Activated naive CD4-positive, alpha-beta T cell treated with anti-CD3 and anti-CD28 coated beads, Interleukin-2, amount 10 ng/mL, durations not matched to agents 7 days and 5 days (primary cell): ENCODE results near the gene PATZ1.
"Not testable (repeated sequence)": the region's sequence is repeated elsewhere in the genome, so short reads cannot be mapped to it uniquely, and the experiment has no call there.

Source experiments
- CTCF ChIA-PET: fragments of 350-600 bp; sonication (Branson Sonifier 250); formaldehyde crosslinking; loops from one replicate; lab custom pipeline; 2021; ENCODE audit warnings: antibody characterized with exemption; lab: Charles Lee
- DNase-seq: peaks from one replicate; pipeline ENCODE4 v3.0.0-alpha.2; 2020
- H3K27ac Mint-ChIP-seq: one replicate; pipeline ENCODE4 v1.8.0; 2021; ENCODE audit warnings: mild to moderate bottlenecking, moderate library complexity, mixed read lengths
- H3K27me3 Mint-ChIP-seq: one replicate; pipeline ENCODE4 v1.8.0; 2021; ENCODE audit warnings: mild to moderate bottlenecking, mixed read lengths
- H3K36me3 Mint-ChIP-seq: one replicate; pipeline ENCODE4 v1.8.0; 2021; ENCODE audit warnings: mixed read lengths
- H3K4me1 Mint-ChIP-seq: one replicate; pipeline ENCODE4 v1.8.0; 2021; ENCODE audit warnings: mixed read lengths
- H3K4me3 Mint-ChIP-seq: one replicate; pipeline ENCODE4 v1.8.0; 2021; ENCODE audit warnings: mild to moderate bottlenecking, moderate library complexity, mixed read lengths
- H3K9me3 Mint-ChIP-seq: one replicate; pipeline ENCODE4 v1.8.0; 2021; ENCODE audit warnings: mixed read lengths

PATZ1 gene

DNA sequence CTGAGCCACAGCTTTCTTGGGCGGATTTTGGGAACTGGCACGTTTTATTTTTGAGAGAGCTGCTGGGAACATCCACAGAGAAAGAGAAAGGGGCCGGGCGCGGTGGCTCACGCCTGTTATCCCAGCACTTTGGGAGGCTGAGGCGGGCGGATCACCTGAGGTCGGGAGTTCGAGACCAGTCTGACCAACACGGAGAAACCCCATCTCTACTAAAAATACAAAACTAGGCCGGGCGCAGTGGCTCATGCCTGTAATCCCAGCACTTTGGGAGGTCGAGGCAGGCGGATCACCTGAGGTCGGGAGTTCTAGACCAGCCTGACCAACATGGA lies 1.8 kb upstream of the PATZ1 start:
- Mint-ChIP-seq H3K4me3 (peak overlapping the region; percentile 84), H3K36me3 (peaks cover 25% of the 10 kb centered on the region), H3K27me3 (peaks cover 21% of the 10 kb centered on the region), H3K4me1 (peaks cover 28% of the 10 kb centered on the region), H3K27ac (peak overlapping the region; percentile 91)
- H3K9me3 Mint-ChIP-seq, DNase-seq, CTCF ChIA-PET: not testable (repeated sequence)

DNA sequence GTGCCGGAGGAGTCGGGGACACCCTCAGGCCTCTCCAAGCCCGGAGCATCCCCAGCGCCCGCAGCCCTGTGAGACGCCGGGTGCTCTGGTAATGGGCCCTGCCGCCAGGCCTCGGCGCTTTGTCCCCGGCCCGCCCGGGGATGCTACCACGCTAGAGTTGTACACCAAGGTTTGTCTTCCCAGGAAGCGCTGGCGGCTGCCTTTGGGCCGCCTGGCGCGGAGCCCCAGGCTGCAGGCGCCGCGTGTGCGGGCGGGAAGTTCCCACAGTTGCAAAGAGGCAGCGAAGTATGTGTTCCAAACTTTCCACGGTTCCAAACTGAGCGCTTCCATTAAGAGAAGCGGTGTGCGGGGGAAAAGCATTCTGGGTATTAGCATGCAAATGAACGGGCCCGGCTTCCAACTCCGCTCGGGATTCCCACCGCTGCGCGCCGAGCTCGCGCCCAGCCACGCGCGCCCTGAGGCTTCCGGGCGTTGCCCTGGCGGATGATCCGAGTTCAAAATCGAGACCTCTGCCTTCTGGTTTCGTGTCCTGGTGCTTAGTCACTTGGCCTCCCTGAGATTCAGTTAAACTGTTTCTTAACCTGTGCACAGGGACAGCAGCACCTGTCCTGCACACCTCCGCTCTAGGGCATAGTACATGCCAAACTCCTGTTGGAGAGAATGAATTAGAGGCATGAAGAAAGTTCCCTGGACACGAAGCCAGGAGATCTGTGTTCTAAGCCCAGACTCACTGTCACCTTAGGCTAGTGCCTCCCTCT lies 1.3 kb upstream of the PATZ1 start:
- Mint-ChIP-seq H3K4me1 (peaks cover 34% of the 10 kb centered on the region), H3K27me3 (peaks cover 15% of the 10 kb centered on the region)
- CTCF ChIA-PET = interaction anchor here (0.8 kb wide), 1 partner anchor 144 kb away, joined by 3 read pairs; no protein-coding TSS in a partner anchor

DNA sequence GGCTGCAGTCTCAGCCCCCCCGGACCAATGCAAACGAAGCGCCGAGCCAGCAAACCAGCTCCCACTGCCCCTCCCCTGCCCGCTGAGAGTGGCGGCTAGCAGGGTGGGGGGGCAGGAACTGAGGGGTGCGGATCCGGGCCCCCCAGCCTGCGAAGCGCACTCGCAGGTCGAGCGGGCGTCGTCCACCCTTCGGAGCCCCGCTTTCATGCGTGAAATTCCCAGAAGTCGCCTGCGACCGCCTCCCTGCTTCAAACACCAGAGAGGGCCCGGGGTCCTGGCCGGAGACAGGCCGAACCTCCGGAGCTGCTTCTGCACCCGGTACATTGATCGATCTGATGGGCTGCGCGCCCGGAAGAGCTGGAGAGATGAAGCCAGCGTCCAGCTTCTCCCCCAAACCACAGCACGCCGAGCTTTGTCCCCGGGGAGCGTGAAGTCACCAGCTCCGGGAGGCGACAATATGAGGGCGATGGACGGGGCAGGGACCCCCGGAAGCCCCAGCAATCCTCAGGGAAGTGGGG lies 646 bp upstream of the PATZ1 start:
- Mint-ChIP-seq H3K4me3 (peak overlapping the region; percentile 84), H3K27me3 (peaks cover 11% of the 10 kb centered on the region), H3K9me3 (no peaks in the 10 kb centered on the region), H3K27ac (peak overlapping the region; percentile 91), H3K4me1 (peaks cover 40% of the 10 kb centered on the region), H3K36me3 (peaks cover 37% of the 10 kb centered on the region)
- DNase-seq = no peak
- CTCF ChIA-PET = interaction anchor here (0.8 kb wide), 1 partner anchor 145 kb away, joined by 3 read pairs; no protein-coding TSS in a partner anchor

More for the DNA sequence above, 1.3 kb upstream of the PATZ1 start:
- no peaks in the 10 kb centered on the region for H3K9me3 Mint-ChIP-seq
- peaks cover 31% of the 10 kb centered on the region for H3K36me3 Mint-ChIP-seq
- peak overlapping the region; percentile 91 for H3K27ac Mint-ChIP-seq
- DNase-seq = peak; percentile 74
- peak overlapping the region; percentile 84 for H3K4me3 Mint-ChIP-seq

DNA sequence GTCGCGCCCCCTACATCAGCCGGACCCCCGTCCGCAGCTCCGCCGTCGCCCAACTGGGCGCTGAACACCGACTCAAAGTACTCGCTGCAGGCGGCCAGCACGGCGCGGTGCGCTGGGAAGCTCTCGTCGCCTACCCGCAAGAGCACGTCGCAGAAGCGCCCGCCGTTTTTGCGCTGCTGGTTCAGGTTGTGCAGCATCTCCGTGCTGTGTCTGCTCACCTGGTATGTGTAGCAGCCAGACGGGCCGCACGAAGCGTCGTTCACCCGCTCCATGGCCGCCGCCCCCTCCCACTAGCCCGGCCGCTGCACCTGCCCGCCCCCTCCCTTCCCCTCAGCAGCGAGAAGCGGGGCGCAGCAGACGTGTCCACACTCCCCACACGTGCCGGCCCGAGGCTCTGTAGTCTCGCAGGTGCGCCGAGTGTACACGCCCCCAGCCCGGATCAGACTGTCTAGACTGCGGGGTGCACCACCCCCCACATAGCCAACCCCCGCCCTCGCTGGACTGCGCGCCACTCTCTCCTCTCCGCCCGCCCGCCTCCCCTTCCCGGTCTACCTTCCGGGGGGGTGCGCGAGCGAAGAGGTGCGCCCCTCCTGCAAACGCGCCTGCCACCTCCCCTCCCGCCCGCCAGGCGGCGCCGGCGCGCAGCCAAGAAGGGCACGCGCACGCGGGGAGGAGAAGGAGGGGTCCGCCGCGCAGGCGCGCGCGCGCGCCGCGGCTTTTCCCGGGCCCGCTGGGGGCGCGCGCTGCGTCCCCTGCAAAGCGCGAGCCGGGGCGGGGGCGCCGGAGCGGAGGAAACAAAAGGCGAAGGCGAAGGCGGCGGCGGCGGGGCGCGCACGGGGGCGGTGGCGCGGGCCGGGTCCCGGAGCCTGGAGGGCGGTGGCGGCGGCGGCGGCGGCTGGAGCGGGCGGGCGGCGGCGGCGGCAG lies 553 bp downstream of the PATZ1 start:
- peak; percentile 88 for DNase-seq
- CTCF ChIA-PET = interaction anchor here (0.8 to 1.3 kb wide), 5 partner anchors 11 to 61 kb away, joined by 3 to 8 read pairs (median 3); partner anchors contain the start of gene PIK3IP1
- peaks cover 46% of the 10 kb centered on the region for H3K36me3 Mint-ChIP-seq
- H3K4me1 Mint-ChIP-seq = peaks cover 51% of the 10 kb centered on the region
- no peaks in the 10 kb centered on the region for H3K9me3 Mint-ChIP-seq
- H3K4me3 Mint-ChIP-seq = peak overlapping the region; percentile 84
- H3K27me3 Mint-ChIP-seq = peaks cover 10% of the 10 kb centered on the region
- peak overlapping the region; percentile 91 for H3K27ac Mint-ChIP-seq

DNA sequence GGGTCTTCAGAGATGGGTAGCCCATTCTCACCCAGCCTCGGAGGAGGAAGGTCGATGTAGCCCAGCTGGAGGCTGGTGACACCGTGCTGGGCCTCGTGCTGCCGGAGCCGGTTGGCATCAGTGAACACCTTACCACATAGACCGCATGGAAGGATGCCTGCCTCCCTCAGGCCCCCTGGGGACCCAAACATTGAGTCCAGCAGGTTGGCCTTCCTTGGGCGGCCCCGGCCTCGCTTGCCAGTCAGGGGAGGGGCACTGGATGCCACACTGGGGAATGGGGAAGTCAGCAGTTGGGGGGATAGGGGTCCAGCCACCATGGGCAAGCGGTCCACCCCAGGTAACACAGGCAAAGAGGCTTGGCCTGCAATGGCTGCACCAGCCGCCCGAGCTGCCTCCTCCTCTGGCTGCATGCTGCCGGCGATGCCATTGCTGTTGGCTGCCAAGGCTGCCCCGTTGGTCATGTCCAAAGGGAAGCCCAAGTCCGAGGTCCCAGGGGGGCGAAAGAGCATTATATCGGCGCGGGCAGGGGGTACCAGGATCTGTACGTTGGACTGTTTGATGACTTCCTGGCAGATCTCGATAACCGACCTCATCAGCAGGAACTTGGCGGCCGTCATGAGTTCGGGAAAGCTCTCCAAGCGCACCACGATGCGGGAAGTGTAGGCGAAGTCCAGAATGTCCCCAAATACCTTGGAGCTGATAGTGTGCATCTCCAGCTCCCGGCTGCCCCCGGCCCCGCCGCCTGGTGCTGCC lies 1.4 kb downstream of the PATZ1 start:
- peak overlapping the region; percentile 84 for H3K4me3 Mint-ChIP-seq
- peaks cover 59% of the 10 kb centered on the region for H3K4me1 Mint-ChIP-seq
- peak overlapping the region; percentile 91 for H3K27ac Mint-ChIP-seq
- H3K36me3 Mint-ChIP-seq = peaks cover 52% of the 10 kb centered on the region
- no peaks in the 10 kb centered on the region for H3K9me3 Mint-ChIP-seq
- DNase-seq = peak; percentile 44
- CTCF ChIA-PET = interaction anchor here (0.8 to 1.3 kb wide), 5 partner anchors 10 to 60 kb away, joined by 3 to 8 read pairs (median 3); partner anchors contain the start of gene PIK3IP1
- peaks cover 10% of the 10 kb centered on the region for H3K27me3 Mint-ChIP-seq

DNA sequence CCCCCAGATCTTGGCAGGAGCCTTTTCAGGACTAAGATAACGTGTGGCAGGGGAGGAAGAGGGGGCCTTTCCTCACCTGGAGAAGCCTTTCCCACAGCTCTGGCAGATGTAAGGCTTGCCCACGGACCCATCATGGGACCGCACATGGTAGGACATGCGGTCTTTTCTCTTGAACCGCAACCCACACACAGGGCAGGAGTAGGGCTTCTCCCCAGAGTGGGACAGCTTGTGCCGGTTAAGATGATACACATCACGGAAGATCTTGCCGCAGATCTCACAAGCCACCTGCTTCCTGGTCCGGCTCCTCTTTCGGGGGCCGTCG lies 1.9 kb downstream of the PATZ1 start:
- peak overlapping the region; percentile 91 for H3K27ac Mint-ChIP-seq
- peak; percentile 40 for DNase-seq
- CTCF ChIA-PET = interaction anchor here (1.2 kb wide), 2 partner anchors 9 to 25 kb away, joined by 3 to 7 read pairs; no protein-coding TSS in a partner anchor
- H3K4me1 Mint-ChIP-seq = peaks cover 59% of the 10 kb centered on the region
- H3K9me3 Mint-ChIP-seq = no peaks in the 10 kb centered on the region
- H3K4me3 Mint-ChIP-seq = peak overlapping the region; percentile 84
- peaks cover 8% of the 10 kb centered on the region for H3K27me3 Mint-ChIP-seq
- H3K36me3 Mint-ChIP-seq = peaks cover 54% of the 10 kb centered on the region

DNA sequence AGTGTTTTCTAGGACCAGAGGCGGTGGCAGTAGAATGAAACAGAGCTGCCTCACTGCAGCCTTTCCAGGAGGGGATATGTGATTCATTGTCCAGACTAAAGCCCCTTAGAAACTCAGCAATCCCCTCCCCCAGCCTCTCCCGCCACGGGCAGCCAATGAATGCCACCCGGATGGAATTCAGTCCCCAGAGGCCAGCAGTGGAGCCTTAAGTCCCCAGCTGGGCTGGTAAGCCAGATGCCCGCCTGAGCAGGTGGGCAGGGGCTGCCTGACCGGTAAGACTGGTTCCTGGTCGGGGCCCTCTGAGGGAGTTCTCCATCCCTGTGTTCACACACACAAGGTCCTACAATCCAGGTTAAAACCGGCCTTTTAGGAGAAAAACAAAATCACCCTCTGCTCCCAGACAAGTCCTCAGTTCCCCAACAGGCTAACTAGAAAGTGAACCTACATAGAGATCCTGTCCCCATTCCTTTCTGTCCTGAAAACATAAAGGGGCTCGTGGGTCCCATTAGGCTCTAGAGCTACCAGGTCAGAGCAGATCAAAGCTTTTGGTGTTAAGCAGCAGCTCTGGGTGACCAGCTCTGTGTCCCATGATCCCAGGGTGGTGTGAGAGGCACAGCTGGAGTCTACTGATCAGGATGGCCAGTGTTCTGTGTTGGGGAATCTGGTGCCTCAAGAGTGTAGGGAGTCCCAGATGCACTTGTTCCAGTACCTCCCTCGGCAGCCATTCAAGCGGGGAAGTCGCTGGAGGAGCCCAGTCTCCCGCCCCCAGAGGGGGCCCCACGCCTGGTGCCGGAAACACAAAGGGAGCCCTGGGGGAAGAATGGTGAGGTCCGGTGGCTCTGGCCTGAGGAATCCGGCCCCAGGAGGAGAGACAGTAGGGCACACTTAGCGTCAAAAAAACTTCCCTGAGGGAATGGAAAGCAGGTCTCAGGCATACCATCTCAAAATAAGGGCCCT lies 2.6 kb downstream of the PATZ1 start:
- DNase-seq = peak; percentile 31
- CTCF ChIA-PET = no interaction called here
- Mint-ChIP-seq H3K9me3 (no peaks in the 10 kb centered on the region), H3K36me3 (peaks cover 56% of the 10 kb centered on the region), H3K4me1 (peaks cover 59% of the 10 kb centered on the region), H3K27me3 (peaks cover 1% of the 10 kb centered on the region), H3K27ac (peak overlapping the region; percentile 91), H3K4me3 (peak overlapping the region; percentile 84)

DNA sequence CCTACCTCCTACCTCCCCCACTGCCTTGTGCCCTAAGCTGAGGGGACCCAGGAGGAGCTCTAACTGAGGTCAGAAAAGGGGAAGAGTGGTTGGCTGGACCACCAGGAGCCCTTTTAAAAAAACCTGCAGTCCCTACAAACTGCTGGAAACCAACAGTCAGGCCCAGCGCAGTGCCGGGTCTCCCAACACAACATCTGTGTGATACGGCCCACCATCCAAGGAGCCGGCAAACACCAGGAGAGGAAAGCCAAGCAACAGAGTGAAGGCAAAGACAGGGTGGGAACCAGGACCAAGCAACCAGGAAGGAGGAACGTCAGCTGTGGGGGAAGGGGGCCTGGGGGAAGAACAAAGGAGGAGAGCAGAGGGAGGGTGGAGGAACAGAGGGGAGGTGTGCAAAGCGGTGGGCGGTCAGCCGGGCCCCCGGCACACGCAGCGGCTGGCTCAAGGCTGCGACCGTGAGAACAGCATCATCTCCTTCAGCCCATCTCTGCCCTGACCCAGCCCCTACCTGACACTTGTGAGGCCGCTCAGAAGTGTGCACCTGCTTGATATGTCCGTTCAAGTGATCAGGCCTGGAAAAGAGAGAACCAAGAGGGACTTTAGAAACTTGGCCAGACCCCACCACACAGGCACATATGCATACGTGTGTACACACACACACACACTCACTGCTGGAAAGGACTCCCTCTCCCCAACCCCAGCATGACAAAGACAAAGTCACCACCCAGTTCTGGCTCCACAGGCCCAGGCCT lies 3.6 kb downstream of the PATZ1 start:
- H3K27me3 Mint-ChIP-seq = no peaks in the 10 kb centered on the region
- no peaks in the 10 kb centered on the region for H3K9me3 Mint-ChIP-seq
- H3K4me3 Mint-ChIP-seq = peak overlapping the region; percentile 84
- H3K4me1 Mint-ChIP-seq = peaks cover 61% of the 10 kb centered on the region
- DNase-seq = no peak
- H3K36me3 Mint-ChIP-seq = peaks cover 61% of the 10 kb centered on the region
- peak overlapping the region; percentile 91 for H3K27ac Mint-ChIP-seq
- CTCF ChIA-PET = no interaction called here

DNA sequence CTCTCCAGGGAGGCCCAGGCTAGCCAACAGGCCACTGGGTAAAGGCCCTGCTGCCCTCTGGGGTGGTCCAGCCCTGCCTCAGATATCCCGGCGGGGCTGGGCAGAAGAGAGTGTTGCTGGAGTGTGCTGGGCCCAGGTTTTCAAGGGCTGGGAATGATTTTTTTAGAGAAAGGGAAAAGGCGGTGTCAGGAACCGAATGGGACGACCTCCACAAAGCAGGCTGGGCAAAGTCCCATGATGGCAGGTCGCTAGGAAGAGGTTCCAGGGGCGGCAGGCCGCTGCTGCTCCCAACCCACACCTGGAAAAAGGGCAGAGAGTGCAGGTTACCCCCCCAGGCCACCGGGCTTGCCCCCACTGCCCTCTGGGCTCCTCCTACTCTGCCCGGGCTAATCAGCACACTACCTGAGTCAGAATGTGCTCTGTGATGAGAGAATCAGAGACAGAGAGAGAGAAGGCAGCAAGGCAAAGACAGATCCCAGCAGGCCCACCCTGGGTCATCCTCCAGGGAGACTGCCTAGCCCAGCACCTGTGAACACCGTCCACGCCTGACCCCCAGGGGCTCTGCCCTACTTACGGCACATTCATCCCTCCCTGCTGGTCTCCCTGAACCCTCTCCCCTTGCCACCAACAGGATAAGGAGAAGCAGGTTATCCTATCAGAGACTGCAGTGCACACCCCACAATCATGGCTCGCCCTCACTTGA lies 4.6 kb downstream of the PATZ1 start:
- no peak for DNase-seq
- Mint-ChIP-seq H3K27me3 (no peaks in the 10 kb centered on the region), H3K27ac (no peak overlapping the region), H3K4me3 (no peak overlapping the region), H3K9me3 (no peaks in the 10 kb centered on the region), H3K36me3 (peaks cover 67% of the 10 kb centered on the region), H3K4me1 (peaks cover 68% of the 10 kb centered on the region)
- CTCF ChIA-PET = no interaction called here

DNA sequence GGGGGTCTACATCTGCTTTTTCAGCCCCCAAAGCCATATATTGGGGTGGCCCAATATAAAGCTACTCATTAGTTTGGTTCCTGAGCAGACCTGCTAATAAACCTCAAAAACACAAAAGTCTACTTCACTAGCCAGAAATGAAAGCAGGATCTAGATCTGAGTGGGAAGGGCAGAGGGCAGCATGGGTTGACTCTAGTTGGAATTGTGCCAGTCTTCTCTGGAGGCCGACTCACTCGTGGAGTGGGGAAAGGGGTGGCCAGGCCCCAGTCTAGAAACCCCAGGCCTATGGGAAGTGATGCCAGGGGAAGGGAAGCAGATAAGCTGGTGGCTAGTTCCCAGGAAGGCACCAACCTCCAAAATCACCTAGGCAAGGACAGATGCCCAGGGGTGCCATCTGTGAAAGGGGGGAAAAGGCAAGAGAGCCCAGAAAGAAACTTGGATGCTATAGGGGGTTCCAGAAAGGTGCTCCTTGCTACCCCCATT lies 5.3 kb downstream of the PATZ1 start:
- H3K4me3 Mint-ChIP-seq = no peak overlapping the region
- H3K4me1 Mint-ChIP-seq = peaks cover 68% of the 10 kb centered on the region
- no peaks in the 10 kb centered on the region for H3K9me3 Mint-ChIP-seq
- DNase-seq = no peak
- no peak overlapping the region for H3K27ac Mint-ChIP-seq
- H3K27me3 Mint-ChIP-seq = no peaks in the 10 kb centered on the region
- peaks cover 69% of the 10 kb centered on the region for H3K36me3 Mint-ChIP-seq
- CTCF ChIA-PET = no interaction called here

DNA sequence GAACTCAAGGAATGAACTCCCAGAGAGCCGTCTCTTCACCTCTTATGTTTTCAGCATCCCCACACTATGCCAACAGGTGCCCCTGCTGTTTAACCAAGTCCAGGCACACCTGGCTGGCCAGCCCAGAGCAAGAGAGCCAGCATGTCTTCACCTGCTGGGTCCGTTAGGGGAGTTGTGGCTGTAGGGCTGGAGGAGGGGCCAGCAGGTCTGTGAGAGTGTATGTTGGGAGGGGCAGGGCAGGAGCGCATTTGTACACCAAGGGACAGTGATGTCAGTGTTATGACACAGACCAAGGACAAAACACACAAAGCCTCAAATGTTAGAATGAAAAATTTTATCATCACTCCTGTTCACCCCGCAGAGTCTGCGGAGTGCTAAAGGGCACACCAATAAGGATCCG lies 5.8 kb downstream of the PATZ1 start:
- Mint-ChIP-seq H3K36me3 (peaks cover 72% of the 10 kb centered on the region), H3K9me3 (no peaks in the 10 kb centered on the region), H3K27ac (no peak overlapping the region), H3K4me3 (no peak overlapping the region), H3K4me1 (peaks cover 68% of the 10 kb centered on the region), H3K27me3 (no peaks in the 10 kb centered on the region)
- CTCF ChIA-PET = interaction anchor here (0.6 kb wide), 1 partner anchor 141 kb away, joined by 3 read pairs; no protein-coding TSS in a partner anchor
- DNase-seq = no peak
